CD4-positive, alpha-beta memory T cell (primary cell): ENCODE results near the gene C16orf95. TPM values are rescaled to one million over a fixed set of nuclear protein-coding genes. Genes with fewer than 3 reads are reported as not detected.

ENCODE experiments used
- CTCF ChIA-PET: fragments of 350-600 bp; sonication (Branson Sonifier 250); formaldehyde crosslinking; loops from one replicate; lab custom pipeline; 2021; ENCODE audit warnings: inconsistent platforms; ENCODE audit not compliant: partially characterized antibody; lab: Charles Lee
- POLR2A ChIA-PET: fragments of 350-600 bp; sonication (Branson Sonifier 250); formaldehyde crosslinking; loops from one replicate; lab custom pipeline; 2021; ENCODE audit not compliant: partially characterized antibody; lab: Charles Lee
- DNase-seq, 5 donors: peaks; one replicate each; pipeline versions ENCODE4 v3.0.0 to v3.0.0-alpha.2; 2020 to 2022; ENCODE audit warnings: mixed read lengths in 1 of 5
- H3K27ac ChIP-seq: one replicate; pipeline ENCODE4 v1.7.0; 2013; ENCODE audit warnings: low read depth, low read length
- H3K27me3 ChIP-seq: 2 replicates; pipeline ENCODE4 v1.7.0; 2013; ENCODE audit warnings: mild to moderate bottlenecking, low read length, moderate library complexity; ENCODE audit not compliant: insufficient read depth
- H3K36me3 ChIP-seq: 2 replicates; pipeline ENCODE4 v1.7.0; 2013; ENCODE audit warnings: mild to moderate bottlenecking, low read length, moderate library complexity; ENCODE audit not compliant: insufficient read depth
- H3K4me1 ChIP-seq: 2 replicates; pipeline ENCODE4 v1.7.0; 2013; ENCODE audit warnings: mild to moderate bottlenecking, low read length, moderate library complexity; ENCODE audit not compliant: insufficient read depth
- H3K4me3 ChIP-seq, 2 donors: one replicate each; pipeline ENCODE4 v1.7.0; 2013; ENCODE audit warnings: low read length in 2 of 2, mild to moderate bottlenecking in 1 of 2
- H3K9me3 ChIP-seq, 2 donors: one replicate each; pipeline ENCODE4 v1.7.0; 2013; ENCODE audit warnings: low read length in 2 of 2, control low read depth in 1 of 2; ENCODE audit not compliant: control insufficient read depth in 1 of 2
- H3K27ac Mint-ChIP-seq, 7 donors: one replicate each; pipeline ENCODE4 v1.8.0; 2020 to 2021; ENCODE audit warnings: mixed read lengths in 7 of 7, mild to moderate bottlenecking in 6 of 7, inconsistent platforms in 3 of 7, moderate library complexity in 3 of 7
- H3K27me3 Mint-ChIP-seq, 2 donors: one replicate each; pipeline ENCODE4 v1.8.0; 2020 to 2021; ENCODE audit warnings: mixed read lengths in 2 of 2
- H3K36me3 Mint-ChIP-seq, 2 donors: one replicate each; pipeline ENCODE4 v1.8.0; 2020 to 2021; ENCODE audit warnings: mixed read lengths in 2 of 2, inconsistent platforms in 1 of 2, mild to moderate bottlenecking in 1 of 2
- H3K4me1 Mint-ChIP-seq, 4 donors: one replicate each; pipeline ENCODE4 v1.8.0; 2020 to 2021; ENCODE audit warnings: mixed read lengths in 4 of 4, mild to moderate bottlenecking in 1 of 4
- H3K4me3 Mint-ChIP-seq, 8 donors: one replicate each; pipeline ENCODE4 v1.8.0; 2020 to 2021; ENCODE audit warnings: mixed read lengths in 8 of 8, mild to moderate bottlenecking in 7 of 8, moderate library complexity in 6 of 8, inconsistent platforms in 3 of 8
- H3K9me3 Mint-ChIP-seq, 8 donors: one replicate each; pipeline ENCODE4 v1.8.0; 2020 to 2021; ENCODE audit warnings: mixed read lengths in 8 of 8, mild to moderate bottlenecking in 5 of 8, inconsistent platforms in 3 of 8, moderate library complexity in 1 of 8
- intact Hi-C: fragments of 100-400 bp; cut with micrococcal nuclease; formaldehyde crosslinking; loops from one replicate; pipeline ENCODE4 v1.15.1; 2023
- polyA plus RNA-seq, 2 donors: library from polyadenylated mRNA; unstranded; fragments of 300-500 nt; fragmentation: Illumina TruSeq; gene quantifications; one replicate each; pipeline ENCODE4 v1.2.3, GENCODE V29; 2021
- total RNA-seq, 2 experiments: library from RNA; stranded (reverse); gene quantifications; one replicate each; pipeline ENCODE4 v1.2.3, GENCODE V29; 2021

The C16orf95 gene
- total and polyA plus RNA-seq, 4 experiments from 2014 or later: 1.4 to 2.4 (median 1.6) TPM

GRCh38 chr16:87336434-87337240 is 19.4 kb upstream of the C16orf95 start:
- peak overlapping the region in 1 of 7 donors; percentile 75 for H3K27ac Mint-ChIP-seq
- peaks cover 26 to 60% of the 10 kb centered on the region in 2 donors for H3K36me3 Mint-ChIP-seq
- H3K27me3 Mint-ChIP-seq: no peaks in the 10 kb centered on the region
- Histone ChIP-seq H3K27me3 (no peaks in the 10 kb centered on the region), H3K27ac (no peak overlapping the region), H3K36me3 (peaks cover 26% of the 10 kb centered on the region), H3K9me3 (no peaks in the 10 kb centered on the region), H3K4me1 (no peaks in the 10 kb centered on the region), H3K4me3 (no peak overlapping the region)
- CTCF ChIA-PET: no interaction called here
- POLR2A ChIA-PET: no interaction called here
- DNase-seq: no peak
- no peaks in the 10 kb centered on the region for H3K9me3 Mint-ChIP-seq
- peaks cover 2 to 9% (median 6%) of the 10 kb centered on the region in 4 donors for H3K4me1 Mint-ChIP-seq
- H3K4me3 Mint-ChIP-seq: no peak overlapping the region
- intact Hi-C loops: no loop called here

- intact Hi-C loops: no loop called here
- no peak overlapping the region for H3K27ac ChIP-seq
- H3K4me1 ChIP-seq: no peaks in the 10 kb centered on the region
- Mint-ChIP-seq H3K36me3 (peaks cover 26 to 62% of the 10 kb centered on the region in 2 donors), H3K4me1 (peaks cover 2 to 8% (median 5%) of the 10 kb centered on the region in 4 donors), H3K27ac (peak overlapping the region in 1 of 7 donors; percentile 75), H3K9me3 (no peaks in the 10 kb centered on the region), H3K27me3 (no peaks in the 10 kb centered on the region), H3K4me3 (no peak overlapping the region)
- peaks cover 32% of the 10 kb centered on the region for H3K36me3 ChIP-seq
- H3K4me3 ChIP-seq: no peak overlapping the region
- CTCF ChIA-PET: interaction anchor here (0.9 to 3.1 kb wide), 2 partner anchors 11 to 28 kb away, joined by 3 to 10 read pairs; no protein-coding TSS in a partner anchor
- POLR2A ChIA-PET: interaction anchor here (1.0 kb wide), 1 partner anchor 46 kb away, joined by 3 read pairs; no protein-coding TSS in a partner anchor
- no peak for DNase-seq
- H3K27me3 ChIP-seq: no peaks in the 10 kb centered on the region
- H3K9me3 ChIP-seq: no peaks in the 10 kb centered on the region
Observed at GRCh38 chr16:87335625-87336433, 18.6 kb upstream of the C16orf95 start.

DNA sequence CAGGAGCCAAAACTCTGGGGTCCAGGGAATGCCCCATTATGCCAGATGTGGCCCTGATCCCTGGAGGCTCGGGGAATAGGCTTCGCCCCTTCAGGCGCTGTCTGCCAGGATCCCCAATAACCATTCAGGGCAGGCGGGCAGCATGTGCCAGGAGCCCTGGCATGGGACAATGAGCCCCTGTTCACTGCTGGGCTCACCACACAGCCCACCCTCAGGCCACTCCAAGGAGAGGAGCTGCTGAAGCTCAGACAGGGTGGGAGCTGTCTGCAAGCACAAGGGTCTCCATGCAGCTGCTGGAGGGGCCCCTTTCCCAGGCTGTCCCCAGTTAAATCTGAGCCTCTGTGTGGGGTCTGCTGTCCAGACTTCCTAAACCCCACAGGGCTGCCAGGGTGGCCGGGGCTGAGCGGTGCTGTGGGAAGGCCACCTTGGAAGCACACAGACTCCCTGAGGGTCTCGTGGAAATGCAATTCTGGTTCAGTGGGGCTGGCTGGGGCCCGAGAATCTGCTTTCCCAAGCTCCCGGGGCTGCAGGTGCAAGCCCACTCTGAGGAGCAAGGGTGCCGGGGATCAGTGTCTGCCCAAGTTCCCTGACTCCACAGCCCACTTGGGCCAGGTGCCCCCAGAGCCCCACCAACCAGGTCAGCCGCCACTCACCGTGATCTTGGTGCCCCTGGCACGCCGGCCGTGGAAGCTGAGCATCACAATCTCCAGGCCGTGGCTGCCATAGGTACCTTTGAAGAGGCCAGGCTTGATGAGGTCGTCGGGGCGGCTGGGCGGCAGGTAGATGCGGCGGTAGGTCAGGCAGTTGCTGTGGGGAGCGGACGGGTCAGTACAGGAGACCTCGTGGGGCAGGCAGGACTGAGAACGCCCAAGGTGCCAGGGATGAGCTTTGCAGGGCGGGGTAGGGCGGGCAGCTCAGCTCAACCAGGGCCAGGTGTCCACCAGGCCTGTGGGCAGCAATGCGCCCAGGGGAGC is 17.7 kb upstream of the C16orf95 start:
- Histone ChIP-seq H3K36me3 (peaks cover 37% of the 10 kb centered on the region), H3K4me3 (no peak overlapping the region), H3K27me3 (no peaks in the 10 kb centered on the region), H3K27ac (no peak overlapping the region), H3K4me1 (no peaks in the 10 kb centered on the region), H3K9me3 (no peaks in the 10 kb centered on the region)
- ChIA-PET CTCF (interaction anchor here (0.9 to 3.1 kb wide), 2 partner anchors 10 to 29 kb away, joined by 3 to 10 read pairs; no protein-coding TSS in a partner anchor), POLR2A (interaction anchor here (1.0 kb wide), 1 partner anchor 47 kb away, joined by 3 read pairs; no protein-coding TSS in a partner anchor)
- Mint-ChIP-seq H3K36me3 (peaks cover 24 to 59% of the 10 kb centered on the region in 2 donors), H3K4me3 (no peak overlapping the region), H3K4me1 (peaks cover 2 to 5% (median 4%) of the 10 kb centered on the region in 4 donors), H3K9me3 (no peaks in the 10 kb centered on the region), H3K27me3 (no peaks in the 10 kb centered on the region), H3K27ac (peak overlapping the region in 3 of 7 donors; percentile 17 to 47 (median 47))
- intact Hi-C loops: no loop called here
- no peak for DNase-seq

DNA sequence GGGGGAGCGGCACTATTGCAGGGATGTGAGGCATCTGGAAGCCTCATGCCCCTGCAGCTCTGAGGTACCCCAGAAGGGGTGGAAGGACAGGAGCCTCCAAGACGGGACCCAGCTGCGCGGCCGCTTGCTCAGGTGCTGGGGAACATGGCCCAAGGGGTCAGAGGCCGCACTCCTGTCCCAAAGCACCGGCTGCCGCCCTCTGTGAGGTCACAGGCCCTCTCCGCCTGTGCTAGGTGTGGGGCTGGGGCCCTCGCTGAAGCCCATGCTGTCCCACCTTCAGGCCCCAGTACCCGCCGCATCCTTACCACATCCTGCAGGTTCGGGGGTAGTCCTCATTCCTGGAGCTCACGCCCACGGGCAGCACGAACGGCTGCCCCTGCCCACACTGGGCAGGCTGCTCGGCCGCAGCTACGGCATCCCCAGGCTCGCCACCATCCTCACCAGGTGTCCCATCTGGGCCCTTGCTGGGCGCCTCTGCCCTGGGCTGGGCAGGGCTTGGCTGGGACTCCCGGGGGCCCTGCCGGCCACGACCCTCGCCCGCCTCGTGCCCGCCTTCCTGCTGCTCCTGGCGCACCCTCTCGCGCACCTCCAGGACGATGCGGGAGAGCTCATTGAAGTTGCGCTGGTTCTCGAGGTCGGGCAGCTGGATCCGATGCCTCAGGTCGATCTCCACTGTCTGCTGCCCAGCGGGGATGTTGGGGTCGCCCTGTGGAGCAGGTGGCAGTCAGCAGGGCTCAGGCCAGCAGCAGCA is 16.6 kb upstream of the C16orf95 start:
- intact Hi-C loops: no loop called here
- peak overlapping the region in 1 of 7 donors; percentile 70 for H3K27ac Mint-ChIP-seq
- H3K36me3 ChIP-seq: peaks cover 43% of the 10 kb centered on the region
- H3K27me3 ChIP-seq: no peaks in the 10 kb centered on the region
- H3K9me3 Mint-ChIP-seq: no peaks in the 10 kb centered on the region
- POLR2A ChIA-PET: no interaction called here
- no peaks in the 10 kb centered on the region for H3K4me1 ChIP-seq
- H3K36me3 Mint-ChIP-seq: peaks cover 15 to 61% of the 10 kb centered on the region in 2 donors
- DNase-seq: no peak
- H3K4me3 ChIP-seq: no peak overlapping the region
- CTCF ChIA-PET: interaction anchor here (3.1 kb wide), 1 partner anchor 9 kb away, joined by 10 read pairs; no protein-coding TSS in a partner anchor
- H3K9me3 ChIP-seq: no peaks in the 10 kb centered on the region
- no peaks in the 10 kb centered on the region for H3K27me3 Mint-ChIP-seq
- no peak overlapping the region for H3K4me3 Mint-ChIP-seq
- H3K27ac ChIP-seq: no peak overlapping the region
- H3K4me1 Mint-ChIP-seq: peaks cover 2 to 5% (median 4%) of the 10 kb centered on the region in 4 donors

- Histone ChIP-seq H3K36me3 (peaks cover 43% of the 10 kb centered on the region), H3K4me1 (no peaks in the 10 kb centered on the region), H3K27ac (no peak overlapping the region), H3K4me3 (no peak overlapping the region), H3K27me3 (no peaks in the 10 kb centered on the region), H3K9me3 (no peaks in the 10 kb centered on the region)
- H3K36me3 Mint-ChIP-seq: peaks cover 14 to 59% of the 10 kb centered on the region in 2 donors
- intact Hi-C loops: no loop called here
- peaks cover 2 to 5% (median 4%) of the 10 kb centered on the region in 4 donors for H3K4me1 Mint-ChIP-seq
- no peak for DNase-seq
- no peak overlapping the region for H3K27ac Mint-ChIP-seq
- no peaks in the 10 kb centered on the region for H3K27me3 Mint-ChIP-seq
- ChIA-PET CTCF (interaction anchor here (1.3 to 3.1 kb wide), 2 partner anchors 8 to 48 kb away, joined by 3 to 10 read pairs; no protein-coding TSS in a partner anchor), POLR2A (no interaction called here)
- no peak overlapping the region for H3K4me3 Mint-ChIP-seq
- no peaks in the 10 kb centered on the region for H3K9me3 Mint-ChIP-seq
Observed at GRCh38 chr16:87333101-87333500, 15.9 kb upstream of the C16orf95 start.

DNA sequence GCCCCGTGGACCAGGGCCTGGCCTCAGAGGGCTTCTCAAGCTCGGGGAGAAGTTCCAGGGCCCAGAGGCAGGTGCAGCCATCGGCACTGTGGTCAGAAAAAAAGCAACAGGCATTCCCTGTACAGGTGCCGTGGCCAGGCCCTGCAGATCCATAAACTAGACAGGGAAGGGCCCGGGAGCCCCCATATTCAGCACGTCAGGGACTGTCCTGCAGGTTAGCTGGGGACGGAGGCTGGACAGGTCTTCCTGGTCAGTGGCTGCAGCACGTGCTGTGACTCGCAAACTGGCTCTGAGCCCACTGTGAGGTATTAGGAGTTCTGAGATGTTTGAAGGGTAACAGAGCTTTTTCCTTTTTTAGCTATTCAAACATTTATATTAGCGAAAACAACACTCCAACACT is 15.0 kb upstream of the C16orf95 start:
- Histone ChIP-seq H3K36me3 (peaks cover 43% of the 10 kb centered on the region), H3K27ac (no peak overlapping the region), H3K4me3 (no peak overlapping the region), H3K4me1 (no peaks in the 10 kb centered on the region), H3K9me3 (no peaks in the 10 kb centered on the region), H3K27me3 (no peaks in the 10 kb centered on the region)
- H3K27ac Mint-ChIP-seq: no peak overlapping the region
- DNase-seq: no peak
- H3K4me1 Mint-ChIP-seq: peaks cover 1 to 2% (median 2%) of the 10 kb centered on the region in 4 donors
- no peaks in the 10 kb centered on the region for H3K9me3 Mint-ChIP-seq
- peaks cover 11 to 57% of the 10 kb centered on the region in 2 donors for H3K36me3 Mint-ChIP-seq
- no peak overlapping the region for H3K4me3 Mint-ChIP-seq
- CTCF ChIA-PET: interaction anchor here (1.1 to 1.3 kb wide), 2 partner anchors 31 to 49 kb away, joined by 3 read pairs; no protein-coding TSS in a partner anchor
- no peaks in the 10 kb centered on the region for H3K27me3 Mint-ChIP-seq
- POLR2A ChIA-PET: no interaction called here
- intact Hi-C loops: no loop called here
